ENCODE data around the gene ATOSA. TPM values are rescaled to one million over a fixed set of nuclear protein-coding genes. Genes with fewer than 3 reads are reported as not detected.
A peak's percentile ranks its signal among the peaks of the same experiment; 100 is the strongest.

Gene ATOSA
- total RNA-seq, 2 experiments from 2014 or later: 137 TPM

- ChIA-PET POLR2A (interaction anchor here (0.7 kb wide), 1 partner anchor 20 kb away, joined by 3 read pairs; no protein-coding TSS in a partner anchor), CTCF (no interaction called here)
- intact Hi-C loops (cut with DNase I, micrococcal nuclease): loop anchor here in 1 of 2 experiments (5.0 kb wide), 1 partner anchor 35 kb away; the partner anchor contains the start of gene ATOSA
- Histone ChIP-seq H3K27ac (ENCODE audit: low read depth in 1 of 2, low read length in 2 of 2) (no peak overlapping the region), H3K9me3 (ENCODE audit: control insufficient read depth in 1 of 2, insufficient read depth in 1 of 2, low read length in 2 of 2) (no peaks in the 10 kb centered on the region), H3K4me1 (ENCODE audit: insufficient read depth, low read length) (no peaks in the 10 kb centered on the region), H3K27me3 (ENCODE audit: control insufficient read depth in 1 of 2, insufficient read depth in 2 of 2, low read length in 2 of 2) (no peaks in the 10 kb centered on the region), H3K4me3 (ENCODE audit: low read length) (no peak overlapping the region), H3K36me3 (ENCODE audit: insufficient read depth, low read length) (peaks cover 43% of the 10 kb centered on the region)
- H3K27ac Mint-ChIP-seq: peak overlapping the region; percentile 13
- no peaks in the 10 kb centered on the region for H3K27me3 Mint-ChIP-seq
- ATAC-seq (ENCODE audit: poor library complexity): no peak
- no peak for TF ChIP-seq CTCF (IDR thresholded peaks at IDR 0.05)
- no peak for DNase-seq
- no peak overlapping the region for H3K4me3 Mint-ChIP-seq
- no peaks in the 10 kb centered on the region for H3K9me3 Mint-ChIP-seq
- H3K36me3 Mint-ChIP-seq (ENCODE audit: low read depth): peaks cover 64% of the 10 kb centered on the region
- peaks cover 23% of the 10 kb centered on the region for H3K4me1 Mint-ChIP-seq (ENCODE audit: low read depth)
Measured at GRCh38 chr15:52642386-52643361, 36.5 kb downstream of the ATOSA start.

DNA sequence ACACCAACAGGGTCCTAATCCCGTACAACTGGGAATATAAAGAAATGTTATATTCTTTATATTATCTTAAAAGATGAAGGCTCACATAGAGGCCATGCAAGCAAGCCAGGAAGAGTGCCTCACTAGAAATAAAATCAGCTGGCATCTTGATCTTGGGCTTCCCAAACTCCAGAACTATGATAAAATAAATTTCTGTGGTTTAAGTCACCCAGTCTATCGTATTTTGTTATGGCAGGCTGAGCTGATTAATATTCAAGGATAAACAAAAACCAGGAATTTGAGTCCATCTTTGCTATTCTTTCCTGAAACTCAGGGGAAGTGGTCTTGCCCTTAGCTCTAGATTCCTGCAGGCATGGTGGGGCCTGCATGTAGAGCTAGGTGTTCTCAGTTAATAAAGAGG is 42.7 kb downstream of the ATOSA start:
- no peak overlapping the region for H3K27ac Mint-ChIP-seq
- POLR2A ChIA-PET: no interaction called here
- H3K9me3 ChIP-seq (ENCODE audit: control insufficient read depth in 1 of 2, insufficient read depth in 1 of 2, low read length in 2 of 2): no peaks in the 10 kb centered on the region
- H3K4me3 ChIP-seq (ENCODE audit: low read length): no peak overlapping the region
- CTCF ChIA-PET: no interaction called here
- H3K36me3 ChIP-seq (ENCODE audit: insufficient read depth, low read length): peaks cover 36% of the 10 kb centered on the region
- peaks cover 66% of the 10 kb centered on the region for H3K36me3 Mint-ChIP-seq (ENCODE audit: low read depth)
- no peak for DNase-seq
- no peaks in the 10 kb centered on the region for H3K27me3 ChIP-seq (ENCODE audit: control insufficient read depth in 1 of 2, insufficient read depth in 2 of 2, low read length in 2 of 2)
- peaks cover 16% of the 10 kb centered on the region for H3K4me1 Mint-ChIP-seq (ENCODE audit: low read depth)
- no peaks in the 10 kb centered on the region for H3K27me3 Mint-ChIP-seq
- H3K27ac ChIP-seq (ENCODE audit: low read depth in 1 of 2, low read length in 2 of 2): no peak overlapping the region
- TF ChIP-seq CTCF (IDR thresholded peaks at IDR 0.05): no peak
- intact Hi-C loops (cut with DNase I, micrococcal nuclease): no loop called here
- no peak overlapping the region for H3K4me3 Mint-ChIP-seq
- no peak for ATAC-seq (ENCODE audit: poor library complexity)
- H3K9me3 Mint-ChIP-seq: no peaks in the 10 kb centered on the region
- H3K4me1 ChIP-seq (ENCODE audit: insufficient read depth, low read length): no peaks in the 10 kb centered on the region

GRCh38 chr15:52635908-52636307 is 43.3 kb downstream of the ATOSA start:
- Mint-ChIP-seq H3K9me3 (no peaks in the 10 kb centered on the region), H3K4me3 (no peak overlapping the region), H3K27ac (no peak overlapping the region), H3K36me3 (ENCODE audit: low read depth) (peaks cover 66% of the 10 kb centered on the region), H3K27me3 (no peaks in the 10 kb centered on the region), H3K4me1 (ENCODE audit: low read depth) (peaks cover 13% of the 10 kb centered on the region)
- Histone ChIP-seq H3K27me3 (ENCODE audit: control insufficient read depth in 1 of 2, insufficient read depth in 2 of 2, low read length in 2 of 2) (no peaks in the 10 kb centered on the region), H3K9me3 (ENCODE audit: control insufficient read depth in 1 of 2, insufficient read depth in 1 of 2, low read length in 2 of 2) (no peaks in the 10 kb centered on the region), H3K27ac (ENCODE audit: low read depth in 1 of 2, low read length in 2 of 2) (no peak overlapping the region), H3K36me3 (ENCODE audit: insufficient read depth, low read length) (peaks cover 31% of the 10 kb centered on the region), H3K4me1 (ENCODE audit: insufficient read depth, low read length) (no peaks in the 10 kb centered on the region), H3K4me3 (ENCODE audit: low read length) (no peak overlapping the region)
- intact Hi-C loops (cut with DNase I, micrococcal nuclease): no loop called here
- DNase-seq (no peak), ATAC-seq (ENCODE audit: poor library complexity) (no peak)
- POLR2A ChIA-PET: no interaction called here
- TF ChIP-seq CTCF (IDR thresholded peaks at IDR 0.05): no peak
- CTCF ChIA-PET: no interaction called here

Other genes with a start within 250 kb of the ATOSA start
- 10 to 100 TPM; 25.5 TPM for gene MYO5A, start 150.5 kb downstream of the ATOSA start, total RNA-seq
- 100 to 1,000 TPM; 134 to 146 TPM for gene ARPP19, start 110.4 kb downstream of the ATOSA start, total RNA-seq
- not detected for gene ONECUT1, start 110.9 kb upstream of the ATOSA start, total RNA-seq